ENCODE results near the gene RELL2.

RELL2 gene

GRCh38 chr5:141672841-141673813 is 36.3 kb downstream of the RELL2 start (continued):
- no peak for TF ChIP-seq ZBTB17 (tag by site-specific recombination; IDR thresholded peaks at IDR 0.05)
- TF ChIP-seq ZNF544 (tag by site-specific recombination; IDR thresholded peaks at IDR 0.05): no peak
- TF ChIP-seq ZNF513 (tag by site-specific recombination; IDR thresholded peaks at IDR 0.05): no peak
- TF ChIP-seq ZNF585B (tag by site-specific recombination; IDR thresholded peaks at IDR 0.05): no peak
- no peak for TF ChIP-seq ZNF785 (tag by site-specific recombination; IDR thresholded peaks at IDR 0.05)
- no peak for TF ChIP-seq ZNF366 (tag by site-specific recombination; conservative IDR thresholded peaks at IDR 0.05)
- TF ChIP-seq ZNF138 (tag by site-specific recombination; IDR thresholded peaks at IDR 0.05; ENCODE audit: borderline replicate concordance): no peak
- no peak for TF ChIP-seq TRIM28 (IDR thresholded peaks at IDR 0.05; ENCODE audit: borderline replicate concordance, low read length)
- no peak for TF ChIP-seq ZNF747 (tag by site-specific recombination; IDR thresholded peaks at IDR 0.05)
- TF ChIP-seq ZNF350 (tag by site-specific recombination; IDR thresholded peaks at IDR 0.05): no peak
- no peak for TF ChIP-seq SETDB1 (IDR thresholded peaks at IDR 0.05; ENCODE audit: insufficient read length, low read length)
- no peak for TF ChIP-seq HIC1 (tag by site-specific recombination; IDR thresholded peaks at IDR 0.05)
- no peak for TF ChIP-seq KLF10 (tag by site-specific recombination; IDR thresholded peaks at IDR 0.05)
- TF ChIP-seq ZNF2 (tag by site-specific recombination; IDR thresholded peaks at IDR 0.05): no peak
- TF ChIP-seq ZNF398 (tag by site-specific recombination; IDR thresholded peaks at IDR 0.05): peak; percentile 93
- TF ChIP-seq ZNF521 (tag by site-specific recombination; IDR thresholded peaks at IDR 0.05): no peak
- TF ChIP-seq ZNF335 (tag by site-specific recombination; conservative IDR thresholded peaks at IDR 0.05): no peak
- TF ChIP-seq ZIC2 (tag by site-specific recombination; IDR thresholded peaks at IDR 0.05): no peak
- no peak for TF ChIP-seq ZNF133 (tag by site-specific recombination; IDR thresholded peaks at IDR 0.05)
- TF ChIP-seq ZNF146 (tag by site-specific recombination; IDR thresholded peaks at IDR 0.05): no peak
- TF ChIP-seq ZNF404 (tag by site-specific recombination; IDR thresholded peaks at IDR 0.05): no peak
- no peak for TF ChIP-seq ZNF792 (tag by site-specific recombination; IDR thresholded peaks at IDR 0.05)
- 0 out of 2 replicates have a peak, but pooled peaks have one; percentile 13 for TF ChIP-seq ATF2 (tag by site-specific recombination; IDR thresholded peaks at IDR 0.05; ENCODE audit: low read depth)
- TF ChIP-seq ZNF202 (tag by site-specific recombination; IDR thresholded peaks at IDR 0.05; ENCODE audit: borderline replicate concordance): no peak
- TF ChIP-seq REST (tag by site-specific recombination; IDR thresholded peaks at IDR 0.05): no peak
- no peak for TF ChIP-seq ZBTB26 (tag by site-specific recombination; optimal IDR thresholded peaks at IDR 0.05)
- TF ChIP-seq KLF7 (tag by site-specific recombination; IDR thresholded peaks at IDR 0.05; ENCODE audit: borderline replicate concordance): no peak
- peak; percentile 38 for TF ChIP-seq SP2 (tag by site-specific recombination; IDR thresholded peaks at IDR 0.05)

Data from HEK293 (cell line).